ENCODE measurements around the gene ATG9A.

ATG9A gene

GRCh38 chr2:219175486-219175885, 54.0 kb downstream of the ATG9A start:
- no peak for DNase-seq

GRCh38 chr2:219174801-219175200, 54.6 kb downstream of the ATG9A start:
- no peak for DNase-seq

GRCh38 chr2:219174146-219174545, 55.3 kb downstream of the ATG9A start:
- DNase-seq: no peak

GRCh38 chr2:219173176-219173575, 56.3 kb downstream of the ATG9A start:
- no peak for DNase-seq

- no peak for DNase-seq
Observed at GRCh38 chr2:219172231-219173154, 56.9 kb downstream of the ATG9A start.

- DNase-seq: peak; percentile 77
Observed at GRCh38 chr2:219171231-219171651, 58.2 kb downstream of the ATG9A start.

GRCh38 chr2:219169930-219170654, 59.3 kb downstream of the ATG9A start, which contains the start of gene SLC23A3:
Gene SLC23A3 (minus strand): TSS chr2:219170029. CDS start chr2:219169984, 45 bp downstream.
- no peak for DNase-seq

All from fibroblast of upper back skin (primary cell).